HK-2 (cell line): ENCODE data around the gene LRRC52.

Source experiments
- DNase-seq: peaks from one replicate; pipeline ENCODE4 v3.0.0-alpha.2; 2018; ENCODE audit not compliant: unreplicated experiment

LRRC52 gene

GRCh38 chr1:165537356-165538109, 6.3 kb upstream of the LRRC52 start:
- no peak for DNase-seq

GRCh38 chr1:165539306-165539705, 4.5 kb upstream of the LRRC52 start:
- no peak for DNase-seq

- no peak for DNase-seq
Measured at GRCh38 chr1:165539908-165540307, 3.9 kb upstream of the LRRC52 start.

DNA sequence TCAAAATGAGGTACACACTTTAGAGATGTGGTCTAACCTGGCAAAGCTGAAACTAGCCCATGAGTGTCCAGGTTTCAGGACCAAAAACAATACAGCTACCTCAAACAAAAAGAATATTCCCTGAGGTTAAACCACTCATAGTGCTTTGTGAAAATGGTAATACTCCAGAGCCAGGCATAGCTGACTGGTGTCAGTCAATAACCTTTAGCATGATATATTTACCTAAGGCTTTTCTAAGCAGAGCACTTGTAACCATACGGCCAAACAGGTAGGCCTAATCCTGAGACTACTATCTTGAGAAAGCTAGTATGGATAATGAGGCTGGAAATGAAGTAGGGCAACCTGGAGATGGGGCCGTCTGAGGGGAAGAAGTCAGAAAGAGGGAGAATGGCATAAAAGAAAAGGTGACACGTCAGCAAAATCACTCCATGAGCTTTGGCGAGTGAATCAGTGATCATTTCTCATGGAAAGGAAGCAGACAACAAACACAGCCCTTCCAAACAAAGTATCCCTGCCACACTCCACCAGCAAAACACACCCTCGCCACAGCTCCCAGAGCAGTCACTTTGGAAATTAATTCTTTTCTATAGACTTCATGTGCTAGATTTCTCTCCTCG, 1.7 kb upstream of the LRRC52 start:
- DNase-seq, result no peak

- DNase-seq, result no peak
Measured at GRCh38 chr1:165542647-165543046, 1.2 kb upstream of the LRRC52 start.

DNA sequence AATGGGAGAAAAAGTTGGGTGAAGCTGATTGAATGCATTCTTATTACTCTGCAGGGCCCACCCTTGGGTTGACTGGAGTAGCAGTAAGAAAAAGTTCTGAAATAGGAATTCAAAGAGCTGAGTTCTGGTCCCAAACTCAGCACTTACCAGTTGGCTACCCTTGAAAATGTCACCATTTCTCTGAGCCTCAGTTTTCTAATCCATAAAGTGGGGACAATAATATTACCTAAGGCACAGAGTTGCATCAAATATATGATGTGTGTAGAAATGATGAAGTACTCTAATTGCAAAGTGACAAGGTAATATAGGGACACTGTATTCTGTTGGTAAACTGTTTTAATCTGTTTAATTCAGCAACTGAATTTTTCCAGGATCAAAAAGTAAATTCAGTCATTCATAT, 1.2 kb downstream of the LRRC52 start:
- DNase-seq, result no peak

DNA sequence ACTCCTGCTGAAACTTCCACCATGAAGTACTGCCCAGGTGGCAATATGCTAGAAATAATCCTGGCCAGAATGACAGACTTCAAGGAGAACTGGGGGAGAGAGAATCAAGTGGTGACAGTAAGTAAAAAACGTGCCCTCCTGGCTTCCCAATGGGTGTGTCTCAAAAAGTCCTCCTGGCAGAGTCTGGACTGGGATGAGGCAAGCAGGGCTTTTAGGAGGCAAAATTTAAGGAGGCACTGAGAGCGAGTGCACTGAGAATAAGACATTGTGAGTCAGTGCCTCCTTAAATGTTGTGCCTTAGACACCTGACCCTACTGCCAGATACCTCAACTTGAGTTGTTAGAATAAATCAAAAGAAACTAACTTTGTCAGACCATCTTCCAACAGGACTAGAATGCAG, 2.2 kb downstream of the LRRC52 start:
- no peak for DNase-seq

DNA sequence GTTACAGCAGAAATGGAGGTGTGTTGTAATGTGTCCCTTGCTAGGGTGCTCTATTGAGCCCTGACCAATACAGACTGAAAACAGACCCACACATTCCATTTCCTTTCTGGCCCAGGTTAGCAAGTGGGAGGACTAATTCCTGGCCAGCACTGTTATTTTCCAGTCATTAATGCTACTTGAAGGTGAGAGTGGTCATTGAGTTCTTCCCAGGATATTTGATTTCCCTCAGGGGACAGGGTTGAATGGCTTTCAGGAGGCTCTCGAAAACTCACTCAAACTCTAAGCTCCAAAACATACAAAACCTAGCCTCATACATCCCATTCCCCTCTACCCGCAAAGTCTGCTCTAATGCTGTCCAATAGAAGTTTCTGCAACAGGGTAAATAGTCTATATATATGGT, 6.2 kb downstream of the LRRC52 start:
- DNase-seq, result no peak

DNA sequence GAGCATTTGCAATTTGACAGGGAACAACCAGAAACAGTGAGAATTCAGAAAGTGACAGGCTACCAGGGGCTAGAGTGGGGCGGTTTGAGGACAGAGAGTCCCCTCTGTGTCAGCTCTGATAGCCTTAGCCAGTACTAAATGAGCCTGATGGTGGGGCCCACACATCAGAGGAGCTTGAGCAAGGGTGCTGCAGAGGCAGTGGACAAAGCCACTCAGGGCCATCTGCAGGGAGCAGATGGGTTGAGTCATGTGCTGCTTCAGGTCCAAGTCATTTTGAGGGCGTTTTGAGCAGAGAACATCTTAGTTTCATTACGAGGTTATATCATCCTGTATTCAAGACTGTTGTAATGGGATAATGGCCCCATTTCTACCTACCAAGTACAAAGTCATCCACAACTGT, 7.7 kb downstream of the LRRC52 start:
- no peak for DNase-seq

- no peak for DNase-seq
Measured at GRCh38 chr1:165560883-165561656, 17.3 kb downstream of the LRRC52 start.

- DNase-seq, result no peak
Measured at GRCh38 chr1:165562571-165562970, 18.8 kb downstream of the LRRC52 start.

DNA sequence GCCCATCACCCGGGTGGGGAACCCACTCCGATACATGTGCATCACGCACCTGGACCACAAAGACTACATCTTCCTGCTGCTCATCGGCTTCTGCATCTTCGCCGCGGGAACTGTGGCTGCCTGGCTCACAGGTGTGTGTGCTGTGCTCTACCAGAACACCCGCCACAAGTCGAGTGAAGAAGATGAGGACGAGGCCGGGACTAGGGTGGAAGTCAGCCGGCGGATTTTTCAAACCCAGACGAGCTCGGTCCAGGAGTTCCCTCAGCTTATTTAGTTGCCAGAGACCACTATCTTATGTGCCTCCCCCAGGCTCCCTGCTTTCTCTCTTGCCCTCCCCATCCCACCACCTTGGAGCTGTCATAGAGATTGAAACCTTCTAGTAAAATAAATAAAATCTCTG, 19.8 kb downstream of the LRRC52 start:
- no peak for DNase-seq

DNA sequence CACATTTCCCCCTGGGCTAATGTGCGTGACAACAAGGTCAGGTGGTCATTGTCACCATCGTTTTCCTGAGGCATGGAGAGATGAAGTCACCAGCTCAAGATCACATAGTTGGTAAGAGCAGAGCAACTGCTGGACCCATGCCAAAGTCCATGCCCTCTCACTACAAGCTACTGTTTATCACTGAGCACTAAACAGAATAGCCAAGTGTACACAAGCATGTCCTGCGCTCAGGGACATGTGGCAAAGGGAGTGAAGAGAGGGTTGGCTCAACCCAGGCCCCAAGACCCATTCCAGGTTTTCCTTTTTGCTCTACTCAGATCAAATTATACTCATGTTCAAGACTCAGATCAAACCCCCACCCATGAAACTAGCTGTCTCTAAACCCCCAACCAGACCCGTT, 20.8 kb downstream of the LRRC52 start:
- DNase-seq, result no peak

DNA sequence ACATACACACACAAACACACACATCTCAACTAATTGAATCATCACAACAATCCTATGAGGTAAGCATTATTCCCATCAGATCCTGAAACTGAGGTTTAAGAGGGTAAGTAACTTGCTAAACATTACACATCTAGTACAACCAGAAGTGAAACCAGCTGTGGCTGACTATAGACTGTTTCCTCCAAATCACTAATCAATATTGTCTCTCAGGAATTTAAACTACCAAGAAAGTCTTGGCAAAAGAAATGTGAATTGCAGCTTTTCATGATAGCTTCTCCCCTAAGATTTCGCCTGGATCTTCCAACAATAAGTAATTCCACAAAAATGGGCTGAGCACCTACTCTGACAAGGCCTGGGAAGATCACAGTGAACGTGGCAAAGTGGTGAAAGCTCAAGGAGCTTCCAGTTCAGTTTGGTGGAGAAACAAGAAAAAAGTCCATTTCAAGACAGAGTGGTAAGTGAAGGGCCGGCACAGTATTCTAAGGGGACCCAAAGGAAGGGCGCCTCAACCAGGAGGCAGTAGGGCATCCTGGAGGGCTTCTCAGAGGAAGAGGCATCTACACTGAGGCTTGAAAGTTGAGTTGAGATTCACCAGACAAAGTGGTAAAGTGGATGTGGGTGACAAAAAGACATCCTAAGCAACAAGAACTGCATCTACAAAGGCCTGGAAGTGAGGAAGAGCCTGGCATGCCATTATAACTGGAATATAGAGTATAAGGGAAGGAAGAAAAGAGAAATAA, 22.1 kb downstream of the LRRC52 start:
- no peak for DNase-seq

- DNase-seq, result no peak
Measured at GRCh38 chr1:165570078-165570477, 26.3 kb downstream of the LRRC52 start.

DNA sequence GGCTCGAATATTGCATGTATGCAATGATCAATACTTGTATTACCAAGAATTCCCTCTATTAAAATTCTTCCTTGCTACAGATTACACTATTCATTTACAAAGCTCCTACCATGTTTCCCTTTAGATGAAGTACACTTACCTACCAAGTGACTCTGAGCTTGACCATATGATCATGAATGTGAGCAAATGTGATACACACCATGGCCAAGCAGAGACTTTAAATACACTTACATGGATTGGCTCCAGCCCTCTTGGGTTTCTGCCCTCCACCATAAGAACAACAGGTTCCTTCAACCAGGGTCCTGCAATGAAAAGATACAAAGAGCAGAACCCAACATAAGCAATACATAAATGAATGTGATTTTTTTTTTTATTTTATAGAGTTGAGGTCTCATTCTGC, 30.0 kb downstream of the LRRC52 start:
- no peak for DNase-seq

DNA sequence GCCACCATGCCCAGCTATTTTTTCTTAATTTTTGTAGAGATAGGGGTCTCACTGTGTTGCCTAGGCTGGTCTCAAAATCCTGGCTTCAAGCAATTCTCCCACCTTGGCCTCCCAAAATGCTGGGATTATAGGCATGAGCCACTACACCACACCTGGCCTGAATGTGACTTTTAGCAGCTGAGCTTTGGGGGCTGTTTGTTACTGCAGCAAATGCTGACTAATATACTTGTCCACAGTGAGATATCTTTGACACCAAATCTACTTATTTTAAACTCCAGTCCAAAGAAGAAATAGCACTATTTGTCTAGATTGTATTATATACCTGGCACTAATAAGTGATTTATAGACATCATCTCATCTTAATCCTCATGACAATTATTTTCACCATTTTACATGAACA, 30.5 kb downstream of the LRRC52 start:
- no peak for DNase-seq

GRCh38 chr1:165575468-165576099, 31.8 kb downstream of the LRRC52 start:
- no peak for DNase-seq

- DNase-seq, result no peak
Measured at GRCh38 chr1:165576536-165576935, 32.7 kb downstream of the LRRC52 start.

DNA sequence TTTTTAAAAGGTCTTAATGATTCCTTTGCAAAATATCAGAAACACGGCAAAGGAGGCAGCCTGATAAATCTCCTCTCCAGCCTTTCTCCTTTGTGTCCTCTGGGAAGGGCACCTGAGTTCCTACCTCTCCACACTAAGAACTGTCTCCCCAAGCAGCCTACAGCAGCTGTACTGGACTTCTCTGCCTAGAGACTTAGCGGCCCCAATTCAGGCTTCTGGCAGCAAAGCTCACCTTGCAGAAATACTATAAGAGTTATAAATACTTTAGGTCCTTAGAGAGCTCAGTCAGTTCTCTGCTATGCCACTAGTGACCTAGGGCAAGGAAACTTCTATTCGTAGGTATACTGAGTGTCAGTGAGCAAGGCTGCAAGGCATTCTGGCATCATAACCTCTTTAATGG, 33.9 kb downstream of the LRRC52 start:
- DNase-seq, result no peak

DNA sequence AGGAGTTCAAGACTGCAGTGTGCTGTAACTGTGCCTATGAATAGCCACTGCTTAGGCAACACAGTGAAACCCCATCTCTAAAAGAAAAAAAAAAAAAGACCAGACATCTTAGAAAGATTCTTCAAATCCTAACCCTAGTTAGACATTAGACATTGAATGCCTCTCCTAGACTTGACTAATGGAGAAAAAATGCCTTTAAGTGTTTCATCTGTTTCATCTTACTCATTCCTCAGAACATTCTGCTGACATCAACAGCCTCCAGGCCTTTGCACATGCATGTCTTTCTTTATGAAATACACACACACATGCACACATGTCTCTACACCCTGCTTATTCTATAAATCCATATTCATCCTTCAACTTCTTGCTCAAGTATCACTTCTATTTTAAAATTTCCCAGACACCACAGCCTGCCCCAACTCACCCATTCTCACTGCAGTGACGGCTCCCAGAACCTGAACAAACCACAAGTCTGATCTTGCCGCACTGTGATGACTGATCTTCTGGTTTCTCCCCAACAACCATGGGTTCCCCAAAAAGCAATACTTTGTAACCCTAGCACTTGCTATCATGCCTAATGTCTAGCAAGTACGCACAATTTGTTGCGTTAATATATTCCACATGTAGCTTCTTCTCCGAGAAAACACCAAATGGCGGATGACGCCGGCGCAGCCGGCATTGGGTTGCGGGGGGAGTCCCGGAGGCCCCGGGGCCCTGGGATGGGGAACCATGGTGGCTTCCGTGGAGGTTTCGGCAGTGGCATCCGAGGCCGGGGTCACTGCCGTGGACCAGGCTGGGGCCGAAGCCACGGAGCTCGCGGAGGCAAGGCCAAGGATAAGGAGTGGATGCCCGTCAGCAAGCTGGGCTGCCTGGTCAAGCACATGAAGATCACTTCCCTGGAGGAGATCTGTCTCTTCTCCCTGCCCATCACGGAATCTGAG, 37.4 kb downstream of the LRRC52 start:
- peak; percentile 20 for DNase-seq
